Chondrocyte (in vitro differentiated cells): ENCODE results near the gene SBK2. TPM values are rescaled to one million over a fixed set of nuclear protein-coding genes. Genes with fewer than 3 reads are reported as not detected.

Experiments
- DNase-seq: peaks from one replicate; pipeline ENCODE4 v3.0.0; 2021; ENCODE audit warnings: mixed read lengths, low spot score
- H3K27ac Mint-ChIP-seq: one replicate; pipeline ENCODE4 v1.8.0; 2021; ENCODE audit warnings: mild to moderate bottlenecking, moderate library complexity, mixed read lengths; ENCODE audit not compliant: unreplicated experiment
- H3K27me3 Mint-ChIP-seq: 2 replicates; pipeline ENCODE4 v1.8.0; 2021; ENCODE audit warnings: low read depth, mixed read lengths
- H3K36me3 Mint-ChIP-seq: 2 replicates; pipeline ENCODE4 v1.8.0; 2021; ENCODE audit warnings: low read depth, mixed read lengths
- H3K4me1 Mint-ChIP-seq: 2 replicates; pipeline ENCODE4 v1.8.0; 2021; ENCODE audit warnings: low read depth, mild to moderate bottlenecking, mixed read lengths
- H3K4me3 Mint-ChIP-seq: one replicate; pipeline ENCODE4 v1.8.0; 2021; ENCODE audit warnings: mild to moderate bottlenecking, moderate library complexity, mixed read lengths; ENCODE audit not compliant: unreplicated experiment
- H3K9me3 Mint-ChIP-seq: 2 replicates; pipeline ENCODE4 v1.8.0; 2021; ENCODE audit warnings: low read depth, mixed read lengths
- CTCF ChIP-seq: fragments of 200-600 bp; sonication (generic); IDR thresholded peaks from 2 replicates; pipeline ENCODE4 v1.5.0; 2021; ENCODE audit warnings: antibody characterized with exemption, mild to moderate bottlenecking, moderate library complexity
- total RNA-seq: library from RNA; stranded (reverse); gene quantifications from 3 replicates; pipeline ENCODE4 v1.2.1, GENCODE V29; 2021

Gene SBK2
- total RNA-seq, 1 donor from 2014 or later: not detected

DNA sequence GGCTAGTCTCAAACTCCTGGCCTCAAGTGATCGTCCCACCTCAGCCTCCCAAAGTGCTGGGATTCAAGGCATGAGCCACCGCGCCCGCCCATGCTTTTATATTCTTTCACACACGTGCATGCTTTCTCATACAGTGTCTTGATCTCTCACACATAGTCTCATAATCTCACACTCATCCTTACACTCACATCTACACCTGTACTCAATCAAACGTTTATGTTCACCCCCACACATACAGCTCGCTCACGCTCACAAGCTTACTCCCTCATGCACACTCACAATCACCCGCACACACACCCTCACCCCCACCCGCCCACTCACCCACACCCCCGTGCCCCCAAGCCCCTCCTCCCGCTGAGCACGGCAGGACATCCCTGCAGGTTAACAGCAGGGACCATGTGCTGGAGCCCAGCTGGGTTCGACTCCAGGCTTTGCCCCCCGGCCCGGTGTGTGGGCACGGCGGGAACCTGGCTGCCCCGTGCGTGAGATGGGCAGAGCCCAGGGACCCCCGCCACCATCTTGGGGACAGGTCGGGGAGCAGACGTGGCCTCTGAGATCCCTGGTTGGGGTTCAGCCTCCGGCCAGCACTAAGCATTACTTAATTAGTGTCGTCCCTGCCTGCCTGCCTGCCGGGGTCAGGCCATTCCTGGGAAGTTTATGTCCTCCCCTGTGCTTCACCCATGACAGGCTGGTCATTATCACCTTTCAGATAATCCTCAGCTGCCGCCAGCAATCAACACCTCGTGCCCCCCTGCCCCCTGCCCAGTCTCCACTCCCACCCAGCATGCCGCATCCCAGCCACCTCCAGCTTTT is 11.4 kb downstream of the SBK2 start:
- no peaks in the 10 kb centered on the region for H3K36me3 Mint-ChIP-seq
- TF ChIP-seq CTCF: no peak
- no peak overlapping the region for H3K27ac Mint-ChIP-seq
- H3K27me3 Mint-ChIP-seq: no peaks in the 10 kb centered on the region
- H3K9me3 Mint-ChIP-seq: no peaks in the 10 kb centered on the region
- H3K4me1 Mint-ChIP-seq: peaks cover 3% of the 10 kb centered on the region
- DNase-seq: no peak
- no peak overlapping the region for H3K4me3 Mint-ChIP-seq

- Mint-ChIP-seq H3K9me3 (no peaks in the 10 kb centered on the region), H3K27me3 (no peaks in the 10 kb centered on the region), H3K36me3 (no peaks in the 10 kb centered on the region), H3K4me3 (no peak overlapping the region), H3K27ac (no peak overlapping the region), H3K4me1 (peaks cover 7% of the 10 kb centered on the region)
- no peak for DNase-seq
- no peak for TF ChIP-seq CTCF
Measured at GRCh38 chr19:55520691-55521292, 16.1 kb downstream of the SBK2 start.

GRCh38 chr19:55519451-55520311 is 17.3 kb downstream of the SBK2 start:
- Mint-ChIP-seq H3K36me3 (no peaks in the 10 kb centered on the region), H3K27me3 (no peaks in the 10 kb centered on the region), H3K9me3 (no peaks in the 10 kb centered on the region), H3K27ac (no peak overlapping the region), H3K4me1 (peaks cover 5% of the 10 kb centered on the region), H3K4me3 (no peak overlapping the region)
- DNase-seq: no peak
- TF ChIP-seq CTCF: no peak

DNA sequence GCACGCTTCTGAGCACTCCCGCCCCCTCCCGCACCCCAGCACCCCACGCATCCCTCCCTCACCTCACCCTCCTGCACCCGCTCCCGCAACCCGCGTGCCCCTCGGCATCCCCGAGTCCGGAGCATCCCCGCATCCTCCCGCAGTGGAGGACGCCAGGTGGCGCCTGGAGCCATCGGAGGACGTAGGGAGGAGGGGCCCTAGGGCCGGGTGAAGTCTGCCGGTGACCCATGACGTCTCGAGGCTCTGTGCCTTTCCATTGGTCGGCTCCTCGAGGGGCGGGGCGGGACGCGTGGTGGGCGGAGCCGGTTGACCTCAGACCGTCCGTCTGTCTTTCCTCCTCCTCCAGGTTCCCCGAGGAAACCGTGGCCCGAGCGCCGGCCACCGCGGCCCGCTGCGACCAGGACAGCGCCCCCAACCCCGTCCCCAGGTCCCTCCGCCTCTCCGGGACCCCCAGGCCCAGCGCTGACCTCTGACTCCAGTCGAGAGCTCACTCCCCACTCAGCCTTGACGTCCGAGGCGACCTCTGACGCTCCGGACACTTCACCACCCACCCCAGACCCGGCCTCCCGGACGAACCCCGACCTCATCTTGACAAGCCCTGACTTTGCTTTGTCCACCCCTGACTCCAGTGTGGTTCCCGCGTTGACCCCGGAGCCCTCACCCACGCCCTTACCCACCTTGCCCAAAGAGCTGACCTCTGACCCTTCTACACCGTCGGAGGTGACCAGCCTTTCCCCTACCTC is 19.9 kb downstream of the SBK2 start:
- TF ChIP-seq CTCF: peak; percentile 88
- Mint-ChIP-seq H3K27me3 (no peaks in the 10 kb centered on the region), H3K9me3 (no peaks in the 10 kb centered on the region), H3K27ac (peak overlapping the region; percentile 89), H3K4me1 (peaks cover 5% of the 10 kb centered on the region), H3K36me3 (no peaks in the 10 kb centered on the region), H3K4me3 (peak overlapping the region; percentile 72)
- no peak for DNase-seq
